ENCODE results near the gene CRIP2. TPM values are rescaled to one million over a fixed set of nuclear protein-coding genes. Genes with fewer than 3 reads are reported as not detected.

CRIP2 gene
- polyA plus RNA-seq, 1 donor from 2014 or later = 214 TPM

DNA sequence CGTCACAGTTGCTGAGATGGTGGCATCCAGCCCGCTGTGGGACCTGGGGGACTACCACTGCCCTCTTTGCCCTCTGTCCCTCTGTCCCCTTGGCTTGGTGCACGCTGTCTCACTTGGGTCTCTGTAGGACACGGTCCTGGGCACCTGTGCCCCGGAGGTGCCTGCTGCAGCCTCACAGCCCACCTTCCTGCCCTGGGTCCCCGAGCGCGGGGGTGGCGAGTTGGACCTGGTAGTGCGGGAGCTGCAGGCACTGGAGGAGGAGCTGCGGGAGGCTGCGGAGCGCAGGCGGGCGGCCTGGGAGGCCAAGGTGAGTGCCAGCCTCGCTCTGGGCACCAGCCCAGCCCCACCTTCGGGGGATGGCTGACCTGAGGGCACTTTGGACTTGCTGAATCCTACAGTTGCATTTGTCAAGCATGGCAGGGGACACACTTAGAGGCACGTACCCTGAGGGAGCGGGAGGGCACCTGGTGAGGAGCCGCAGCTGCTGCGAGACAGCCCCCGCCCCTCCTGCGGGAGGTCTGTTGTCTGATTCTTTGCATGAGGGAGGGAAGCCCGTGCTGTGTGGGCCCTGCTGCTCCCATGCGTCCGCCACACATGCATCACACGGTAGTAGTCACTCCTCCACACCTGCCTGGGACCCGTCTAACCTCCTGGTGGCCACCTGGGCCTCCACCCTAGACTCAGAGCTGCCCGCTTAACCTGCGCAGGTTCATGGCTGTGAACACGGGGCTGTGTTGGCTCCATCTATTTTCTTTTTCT is 23.2 kb downstream of the CRIP2 start:
- H3K9me3 ChIP-seq (ENCODE audit: low read length) = no peaks in the 10 kb centered on the region
- no peak for TF ChIP-seq MXI1 (conservative IDR thresholded peaks at IDR 0.05; ENCODE audit: poor library complexity, severe bottlenecking)
- TF ChIP-seq SMC3 (conservative IDR thresholded peaks at IDR 0.05; ENCODE audit: poor library complexity) = no peak
- no peak for TF ChIP-seq RAD21 (conservative IDR thresholded peaks at IDR 0.05)
- no peak for TF ChIP-seq EP300 (conservative IDR thresholded peaks at IDR 0.05; ENCODE audit: poor library complexity, severe bottlenecking)
- no peaks in the 10 kb centered on the region for H3F3A ChIP-seq (ENCODE audit: insufficient read depth, low read length, poor library complexity, severe bottlenecking)
- H3K79me2 ChIP-seq (replicated peaks; ENCODE audit: insufficient read depth, low read length) = no peaks in the 10 kb centered on the region
- no peak overlapping the region for H3K27ac ChIP-seq (ENCODE audit: low read length)
- no peak overlapping the region for H3K9ac ChIP-seq (ENCODE audit: low read length)
- no peaks in the 10 kb centered on the region for H4K20me1 ChIP-seq (ENCODE audit: insufficient read depth)
- no peak overlapping the region for H3K4me3 ChIP-seq (ENCODE audit: low read length)
- H3K4me2 ChIP-seq (ENCODE audit: low read length) = no peak overlapping the region
- H3K27me3 ChIP-seq (ENCODE audit: insufficient read depth, low read depth, low read length) = no peaks in the 10 kb centered on the region
- H3K36me3 ChIP-seq (ENCODE audit: insufficient read depth, low read length) = no peaks in the 10 kb centered on the region
- no peak overlapping the region for H2AFZ ChIP-seq (ENCODE audit: low read depth, low read length)
- H3K9me2 ChIP-seq (ENCODE audit: insufficient read depth, low read length) = no peaks in the 10 kb centered on the region

DNA sequence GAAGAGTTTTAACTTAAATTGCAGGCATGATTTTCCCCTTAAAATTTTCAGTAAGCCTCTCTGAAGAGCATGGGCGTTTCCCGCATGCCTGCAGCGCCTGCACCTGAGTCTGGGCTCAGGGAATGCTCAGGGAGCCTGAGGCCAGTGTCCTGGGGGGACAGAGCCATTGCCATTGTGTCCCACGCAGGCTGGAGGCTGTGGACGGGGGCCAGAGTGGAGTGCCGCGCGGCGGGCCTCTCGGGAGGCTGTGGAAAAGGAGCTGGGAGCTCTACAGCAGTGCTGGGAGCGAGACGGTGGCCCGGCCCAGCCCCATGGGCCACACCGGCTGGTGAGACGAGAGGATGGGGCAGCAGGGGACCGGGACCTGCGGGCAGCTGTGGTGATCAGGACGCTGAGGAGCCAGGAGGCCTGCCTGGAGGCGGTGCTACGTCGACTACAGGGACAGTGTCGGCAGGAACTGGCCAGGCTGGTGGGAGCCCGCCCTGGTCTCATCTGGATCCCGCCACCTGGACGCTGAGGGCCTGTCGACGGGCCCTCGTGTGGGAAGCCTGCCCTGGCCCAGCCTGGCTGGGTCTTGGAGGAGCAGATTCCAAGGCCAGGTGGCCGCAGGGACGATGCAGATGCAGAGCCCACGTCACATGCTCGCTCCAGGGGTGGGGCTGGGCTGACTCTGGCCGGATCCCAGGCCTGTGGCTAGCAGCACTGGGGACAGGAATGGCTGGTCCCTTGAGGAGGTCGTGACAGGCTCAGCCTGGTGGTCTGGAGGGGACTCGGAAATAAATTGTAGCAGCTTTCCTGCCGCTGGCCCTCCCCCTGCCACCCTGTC is 24.0 kb downstream of the CRIP2 start:
- Histone ChIP-seq H3K79me2 (replicated peaks; ENCODE audit: insufficient read depth, low read length) (no peaks in the 10 kb centered on the region), H3K9ac (ENCODE audit: low read length) (no peak overlapping the region), H3K27me3 (ENCODE audit: insufficient read depth, low read depth, low read length) (no peaks in the 10 kb centered on the region), H3K4me2 (ENCODE audit: low read length) (no peak overlapping the region), H3K9me3 (ENCODE audit: low read length) (no peaks in the 10 kb centered on the region), H3F3A (ENCODE audit: insufficient read depth, low read length, poor library complexity, severe bottlenecking) (no peaks in the 10 kb centered on the region), H3K4me3 (ENCODE audit: low read length) (no peak overlapping the region), H3K36me3 (ENCODE audit: insufficient read depth, low read length) (no peaks in the 10 kb centered on the region), H2AFZ (ENCODE audit: low read depth, low read length) (no peak overlapping the region), H4K20me1 (ENCODE audit: insufficient read depth) (no peaks in the 10 kb centered on the region), H3K27ac (ENCODE audit: low read length) (no peak overlapping the region), H3K9me2 (ENCODE audit: insufficient read depth, low read length) (no peaks in the 10 kb centered on the region)
- no peak for TF ChIP-seq RAD21 (conservative IDR thresholded peaks at IDR 0.05)
- TF ChIP-seq EP300 (conservative IDR thresholded peaks at IDR 0.05; ENCODE audit: poor library complexity, severe bottlenecking) = no peak
- TF ChIP-seq SMC3 (conservative IDR thresholded peaks at IDR 0.05; ENCODE audit: poor library complexity) = no peak
- TF ChIP-seq, protein P1, sequence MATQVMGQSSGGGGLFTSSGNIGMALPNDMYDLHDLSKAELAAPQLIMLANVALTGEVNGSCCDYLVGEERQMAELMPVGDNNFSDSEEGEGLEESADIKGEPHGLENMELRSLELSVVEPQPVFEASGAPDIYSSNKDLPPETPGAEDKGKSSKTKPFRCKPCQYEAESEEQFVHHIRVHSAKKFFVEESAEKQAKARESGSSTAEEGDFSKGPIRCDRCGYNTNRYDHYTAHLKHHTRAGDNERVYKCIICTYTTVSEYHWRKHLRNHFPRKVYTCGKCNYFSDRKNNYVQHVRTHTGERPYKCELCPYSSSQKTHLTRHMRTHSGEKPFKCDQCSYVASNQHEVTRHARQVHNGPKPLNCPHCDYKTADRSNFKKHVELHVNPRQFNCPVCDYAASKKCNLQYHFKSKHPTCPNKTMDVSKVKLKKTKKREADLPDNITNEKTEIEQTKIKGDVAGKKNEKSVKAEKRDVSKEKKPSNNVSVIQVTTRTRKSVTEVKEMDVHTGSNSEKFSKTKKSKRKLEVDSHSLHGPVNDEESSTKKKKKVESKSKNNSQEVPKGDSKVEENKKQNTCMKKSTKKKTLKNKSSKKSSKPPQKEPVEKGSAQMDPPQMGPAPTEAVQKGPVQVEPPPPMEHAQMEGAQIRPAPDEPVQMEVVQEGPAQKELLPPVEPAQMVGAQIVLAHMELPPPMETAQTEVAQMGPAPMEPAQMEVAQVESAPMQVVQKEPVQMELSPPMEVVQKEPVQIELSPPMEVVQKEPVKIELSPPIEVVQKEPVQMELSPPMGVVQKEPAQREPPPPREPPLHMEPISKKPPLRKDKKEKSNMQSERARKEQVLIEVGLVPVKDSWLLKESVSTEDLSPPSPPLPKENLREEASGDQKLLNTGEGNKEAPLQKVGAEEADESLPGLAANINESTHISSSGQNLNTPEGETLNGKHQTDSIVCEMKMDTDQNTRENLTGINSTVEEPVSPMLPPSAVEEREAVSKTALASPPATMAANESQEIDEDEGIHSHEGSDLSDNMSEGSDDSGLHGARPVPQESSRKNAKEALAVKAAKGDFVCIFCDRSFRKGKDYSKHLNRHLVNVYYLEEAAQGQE (IDR thresholded peaks at IDR 0.05; ENCODE audit: borderline replicate concordance) = no peak
- TF ChIP-seq EZH2 (IDR thresholded peaks at IDR 0.05; ENCODE audit: borderline replicate concordance, insufficient read depth, low read length, poor library complexity, severe bottlenecking) = no peak
- no peak for TF ChIP-seq MXI1 (conservative IDR thresholded peaks at IDR 0.05; ENCODE audit: poor library complexity, severe bottlenecking)
- TF ChIP-seq, protein P2, sequence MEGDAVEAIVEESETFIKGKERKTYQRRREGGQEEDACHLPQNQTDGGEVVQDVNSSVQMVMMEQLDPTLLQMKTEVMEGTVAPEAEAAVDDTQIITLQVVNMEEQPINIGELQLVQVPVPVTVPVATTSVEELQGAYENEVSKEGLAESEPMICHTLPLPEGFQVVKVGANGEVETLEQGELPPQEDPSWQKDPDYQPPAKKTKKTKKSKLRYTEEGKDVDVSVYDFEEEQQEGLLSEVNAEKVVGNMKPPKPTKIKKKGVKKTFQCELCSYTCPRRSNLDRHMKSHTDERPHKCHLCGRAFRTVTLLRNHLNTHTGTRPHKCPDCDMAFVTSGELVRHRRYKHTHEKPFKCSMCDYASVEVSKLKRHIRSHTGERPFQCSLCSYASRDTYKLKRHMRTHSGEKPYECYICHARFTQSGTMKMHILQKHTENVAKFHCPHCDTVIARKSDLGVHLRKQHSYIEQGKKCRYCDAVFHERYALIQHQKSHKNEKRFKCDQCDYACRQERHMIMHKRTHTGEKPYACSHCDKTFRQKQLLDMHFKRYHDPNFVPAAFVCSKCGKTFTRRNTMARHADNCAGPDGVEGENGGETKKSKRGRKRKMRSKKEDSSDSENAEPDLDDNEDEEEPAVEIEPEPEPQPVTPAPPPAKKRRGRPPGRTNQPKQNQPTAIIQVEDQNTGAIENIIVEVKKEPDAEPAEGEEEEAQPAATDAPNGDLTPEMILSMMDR (IDR thresholded peaks at IDR 0.05; ENCODE audit: poor library complexity, severe bottlenecking) = no peak
- no peak for TF ChIP-seq TAF1 (IDR thresholded peaks at IDR 0.05; ENCODE audit: low read depth)
- no peak for TF ChIP-seq POLR2AphosphoS5 (IDR thresholded peaks at IDR 0.05)

Measured in neural cell (in vitro differentiated cells).